AG04449 (cell line): ENCODE measurements around the gene MYO1E.

Source experiments
- CTCF ChIA-PET: fragments of 350-600 bp; formaldehyde crosslinking; extraction: SDS; loops from one replicate; lab custom pipeline; 2021; ENCODE audit warnings: antibody characterized with exemption; lab: Yijun Ruan, JAX
- POLR2A ChIA-PET: fragments of 400-600, 350-600 bp; formaldehyde crosslinking; extraction: SDS; loops from one replicate; lab custom pipeline; 2020; ENCODE audit warnings: antibody characterized with exemption, inconsistent platforms; lab: Yijun Ruan, JAX
- DNase-seq: peaks from one replicate; pipeline ENCODE4 v3.0.0-alpha.2; 2010; ENCODE audit warnings: low read depth, low spot score
- H3K4me3 ChIP-seq: 2 replicates; pipeline ENCODE4 v1.5.1; 2011; ENCODE audit warnings: low read depth, mild to moderate bottlenecking, control low read depth, low read length
- CTCF ChIP-seq: IDR thresholded peaks from one replicate; pipeline ENCODE4 v1.5.1; 2011; ENCODE audit warnings: mild to moderate bottlenecking, moderate library complexity, low read length, control low read depth, inconsistent platforms; ENCODE audit not compliant: insufficient read depth; ENCODE audit errors: missing control alignments

Gene MYO1E

GRCh38 chr15:59243622-59244021 lies 129.0 kb downstream of the MYO1E start:
- no peak for DNase-seq
- no peak overlapping the region for H3K4me3 ChIP-seq
- POLR2A ChIA-PET, result interaction anchor here (0.6 kb wide), 1 partner anchor 57 kb away, joined by 4 read pairs; no protein-coding TSS in a partner anchor
- TF ChIP-seq CTCF, result no peak
- CTCF ChIA-PET, result interaction anchor here (1.7 kb wide), 1 partner anchor 129 kb away, joined by 3 read pairs; the partner anchor contains the start of gene MYO1E

GRCh38 chr15:59242649-59243048 lies 130.0 kb downstream of the MYO1E start:
- no peak for DNase-seq
- H3K4me3 ChIP-seq, result no peak overlapping the region
- ChIA-PET CTCF (no interaction called here), POLR2A (no interaction called here)
- no peak for TF ChIP-seq CTCF

- TF ChIP-seq CTCF, result no peak
- POLR2A ChIA-PET, result no interaction called here
- H3K4me3 ChIP-seq, result no peak overlapping the region
- CTCF ChIA-PET, result no interaction called here
- DNase-seq, result no peak
Observed at GRCh38 chr15:59240036-59240435, 132.6 kb downstream of the MYO1E start.

GRCh38 chr15:59237924-59238331 lies 134.7 kb downstream of the MYO1E start:
- no peak for DNase-seq
- TF ChIP-seq CTCF, result no peak
- H3K4me3 ChIP-seq, result no peak overlapping the region
- CTCF ChIA-PET, result interaction anchor here (3.4 kb wide), 1 partner anchor 9 kb away, joined by 19 read pairs; no protein-coding TSS in a partner anchor
- POLR2A ChIA-PET, result no interaction called here

- POLR2A ChIA-PET, result no interaction called here
- no peak for DNase-seq
- no peak for TF ChIP-seq CTCF
- H3K4me3 ChIP-seq, result no peak overlapping the region
- CTCF ChIA-PET, result interaction anchor here (3.4 kb wide), 1 partner anchor 10 kb away, joined by 19 read pairs; no protein-coding TSS in a partner anchor
Observed at GRCh38 chr15:59237119-59237855, 135.4 kb downstream of the MYO1E start.

GRCh38 chr15:59236394-59236793 lies 136.3 kb downstream of the MYO1E start:
- H3K4me3 ChIP-seq, result no peak overlapping the region
- no peak for TF ChIP-seq CTCF
- ChIA-PET CTCF (interaction anchor here (3.4 kb wide), 1 partner anchor 11 kb away, joined by 19 read pairs; no protein-coding TSS in a partner anchor), POLR2A (no interaction called here)
- DNase-seq, result no peak
